H1 (cell line): Measurements from ENCODE around the gene PRG3. TPM values are rescaled to one million over a fixed set of nuclear protein-coding genes. Genes with fewer than 3 reads are reported as not detected.

Experiments
- CEBPB ChIP-seq: IDR thresholded peaks from 2 replicates; pipeline ENCODE4 v1.6.1; 2012; ENCODE audit warnings: low read depth, low read length
- CHD7 ChIP-seq: fragments of 300-600 bp; sonication (generic); IDR thresholded peaks from 2 replicates; pipeline ENCODE4 v1.7.1; 2012; ENCODE audit warnings: low read length, moderate library complexity, mild to moderate bottlenecking, inconsistent platforms; ENCODE audit not compliant: insufficient replicate concordance
- CTBP2 ChIP-seq: IDR thresholded peaks from 2 replicates; pipeline ENCODE4 v1.7.0; 2011; ENCODE audit warnings: borderline replicate concordance, mild to moderate bottlenecking, moderate library complexity, mixed read lengths, low read length; ENCODE audit not compliant: insufficient read depth, insufficient read length
- KDM5A ChIP-seq: fragments of 200-600 bp; IDR thresholded peaks from 2 replicates; pipeline ENCODE4 v1.7.1; 2012; ENCODE audit warnings: mild to moderate bottlenecking, low read length, inconsistent platforms, mixed read lengths
- POLR2A ChIP-seq, 2 experiments: IDR thresholded peaks; 1 replicate in 1 of 2; 2 replicates in 1 of 2; pipeline ENCODE4 v1.6.1; 2011; ENCODE audit warnings: low read depth in 2 of 2, low read length in 2 of 2, mild to moderate bottlenecking in 2 of 2; ENCODE audit errors: control extremely low read depth in 1 of 2
- SAP30 ChIP-seq: fragments of 300-600 bp; sonication (generic); IDR thresholded peaks from 2 replicates; pipeline ENCODE4 v1.7.1; 2012; ENCODE audit warnings: low read length, moderate library complexity, mild to moderate bottlenecking, inconsistent platforms; ENCODE audit not compliant: insufficient read depth, insufficient replicate concordance
- SUZ12 ChIP-seq: fragments of 200-600 bp; sonication (generic); IDR thresholded peaks from 2 replicates; pipeline ENCODE4 v1.6.1; 2012; ENCODE audit warnings: mild to moderate bottlenecking, inconsistent platforms, low read length, moderate library complexity, mixed read lengths
- TAF1 ChIP-seq: IDR thresholded peaks from 2 replicates; pipeline ENCODE4 v1.6.1; 2011; ENCODE audit warnings: mild to moderate bottlenecking, low read depth, low read length
- polyA plus RNA-seq, 7 experiments: library from polyadenylated mRNA; depleted of rRNA in 3 of 7; stranded (reverse) in 5 of 7; unstranded in 2 of 7; fragments of >200 nt in 5 of 7; fragments of 200-250 nt in 2 of 7; gene quantifications; 1 replicate in 5 of 7; 2 replicates in 1 of 7; 4 replicates in 1 of 7; pipeline versions ENCODE4 v1.2.1 to v1.2.3, GENCODE V29; 2011 to 2013; ENCODE audit warnings: missing spikeins in 2 of 7, mixed read lengths in 2 of 7
- total RNA-seq: library from RNA; stranded (reverse); fragmentation: NEBNext Ultra II Directional; extraction: Animal tissue kit (Norgen Biotek cat#: 25700); gene quantifications from 2 replicates; pipeline ENCODE4 v1.2.1, GENCODE V29; 2021

PRG3 gene
- total and polyA plus RNA-seq, 2 of the 8 experiments (the other 6 are each of a cell fraction or from before 2014, with no cell fraction given) = not detected

GRCh38 chr11:57373146-57373545 is 7.8 kb downstream of the PRG3 start (continued):
- no peak for TF ChIP-seq CHD7
- no peak for TF ChIP-seq SAP30
- TF ChIP-seq POLR2A (IDR thresholded peaks at IDR 0.05; ENCODE audit: control extremely low read depth in 1 of 2, low read depth in 2 of 2, low read length in 2 of 2) = no peak
- TF ChIP-seq SUZ12 = no peak
- no peak for TF ChIP-seq KDM5A
- no peak for TF ChIP-seq CTBP2
- no peak for TF ChIP-seq CEBPB
- TF ChIP-seq TAF1 = no peak
